GM13976 (cell line): ENCODE results near the gene P4HTM.

Experiments used
- DNase-seq: peaks from one replicate; pipeline ENCODE4 v3.0.0; 2012; ENCODE audit warnings: low spot score
- CTCF ChIP-seq: IDR thresholded peaks from 2 replicates; pipeline ENCODE4 v1.5.1; 2012; ENCODE audit warnings: borderline replicate concordance, mild to moderate bottlenecking; ENCODE audit not compliant: insufficient read depth; ENCODE audit errors: extremely low read depth, missing control alignments, control extremely low read depth
- in situ Hi-C: fragments of 300-500 bp; cut with MboI; formaldehyde crosslinking; loops from one replicate; pipeline ENCODE4 v1.12.0; 2022; ENCODE audit warnings: low sequenced_read_pairs, mixed read lengths, inconsistent platforms; ENCODE audit not compliant: unreplicated experiment

Gene P4HTM

GRCh38 chr3:48999085-48999858 is 9.2 kb downstream of the P4HTM start:
- in situ Hi-C loops: no loop called here
- no peak for DNase-seq

GRCh38 chr3:49001155-49001554 is 11.1 kb downstream of the P4HTM start:
- in situ Hi-C loops: no loop called here
- no peak for DNase-seq
- no peak for TF ChIP-seq CTCF

More at GRCh38 chr3:48999085-48999858, 9.2 kb downstream of the P4HTM start:
- TF ChIP-seq CTCF: no peak

- in situ Hi-C loops: no loop called here
- TF ChIP-seq CTCF: no peak
- DNase-seq: no peak
Observed at GRCh38 chr3:49004352-49005302, 14.6 kb downstream of the P4HTM start.

GRCh38 chr3:49005303-49005680 is 15.3 kb downstream of the P4HTM start:
- in situ Hi-C loops: no loop called here
- no peak for DNase-seq
- TF ChIP-seq CTCF: no peak

GRCh38 chr3:49005998-49006397 is 16.0 kb downstream of the P4HTM start:
- TF ChIP-seq CTCF: no peak
- DNase-seq: no peak
- in situ Hi-C loops: no loop called here

- no peak for TF ChIP-seq CTCF
- in situ Hi-C loops: no loop called here
- DNase-seq: no peak
Observed at GRCh38 chr3:49006408-49007067, 16.5 kb downstream of the P4HTM start.
